Heart left ventricle (tissue), 13 donors: Measurements from ENCODE around the gene SCARB1.

Experiments
- CTCF ChIP-seq, 12 donors: fragments of 200-600 bp; sonication (generic) in 4 of 12; IDR thresholded peaks; one replicate each; pipeline versions ENCODE4 v1.5.0 to v1.8.0; 2018 to 2022; ENCODE audit warnings: antibody characterized with exemption in 12 of 12, mild to moderate bottlenecking in 5 of 12
- POLR2A ChIP-seq, 2 donors: fragments of 450-650 bp; IDR thresholded peaks; one replicate each; pipeline ENCODE4 v1.6.1; 2017; ENCODE audit warnings: antibody characterized with exemption in 2 of 2, mild to moderate bottlenecking in 2 of 2, moderate library complexity in 2 of 2
- donor health status: ischemic (EF 13 %, LVEDD 7.1; RV severe dilation, severe dysfunction).
- donor health status: DM: no; HTN: yes; CAD: no.
- donor health status: DM: no; HTN: no; CAD: no.
- donor health status: ischemic (EF 25% LVEDD 6.9; RV normal size, moderate dysfunction).
- donor health status: ischemic (EF 25% LVEDD 5.7; RV mildly dilated, moderate dysfunction).
- donor health status: ischemic (EF 35%, LVEDD 5.7; RV mildly dilated, moderate dysfunction).
- donor health status: nonischemic (EF 11% LVEDD 7.7; RV severe dilation, severe dysfunction).
- donor health status: DM: yes; HTN: yes; CAD: no.
- donor health status: PGD.
- donor health status: ischemic (EF 29% LVEDD 5.4; RV normal size, mild dysfunction).
- donor health status: nonischemic (EF 23%, LVEDD 6.1; RV moderate dilation, normal function).

- TF ChIP-seq CTCF (IDR thresholded peaks at IDR 0.05): no peak
- TF ChIP-seq POLR2A (IDR thresholded peaks at IDR 0.05): no peak
These were observed 26.9 kb downstream of the SCARB1 start for GRCh38 chr12:124836759-124837158.
